Trophoblast cell (in vitro differentiated cells and primary cell): ENCODE measurements around the gene GDPD5.

ENCODE experiments used
- DNase-seq, 2 donors: peaks; one replicate each; pipeline ENCODE4 v3.0.0-alpha.2; 2016
- H2AFZ ChIP-seq: 2 replicates; pipeline ENCODE4 v1.6.1; 2013; ENCODE audit warnings: low read length, moderate library complexity, mild to moderate bottlenecking; ENCODE audit not compliant: insufficient read depth, poor library complexity
- H2AK5ac ChIP-seq: 2 replicates; pipeline ENCODE4 v1.6.1; 2013; ENCODE audit warnings: mild to moderate bottlenecking, low read length
- H2BK120ac ChIP-seq: 2 replicates; pipeline ENCODE4 v1.6.1; 2013; ENCODE audit warnings: low read length, mild to moderate bottlenecking, moderate library complexity; ENCODE audit not compliant: insufficient read depth, poor library complexity
- H2BK12ac ChIP-seq: 2 replicates; pipeline ENCODE4 v1.6.1; 2013; ENCODE audit warnings: mild to moderate bottlenecking, low read length, moderate library complexity
- H2BK5ac ChIP-seq: 2 replicates; pipeline ENCODE4 v1.6.1; 2013; ENCODE audit warnings: low read length, low read depth, moderate library complexity, mild to moderate bottlenecking; ENCODE audit not compliant: poor library complexity
- H3K14ac ChIP-seq: 2 replicates; pipeline ENCODE4 v1.6.1; 2013; ENCODE audit warnings: mild to moderate bottlenecking, low read length
- H3K18ac ChIP-seq: 2 replicates; pipeline ENCODE4 v1.6.1; 2013; ENCODE audit warnings: mild to moderate bottlenecking, low read length
- H3K23ac ChIP-seq: 2 replicates; pipeline ENCODE4 v1.6.1; 2013; ENCODE audit warnings: low read length
- H3K27ac ChIP-seq: 2 replicates; pipeline ENCODE4 v1.5.1; 2013; ENCODE audit warnings: low read depth, mild to moderate bottlenecking, inconsistent platforms, low read length, moderate library complexity
- H3K27me3 ChIP-seq: 2 replicates; pipeline ENCODE4 v1.6.1; 2013; ENCODE audit warnings: inconsistent platforms, mild to moderate bottlenecking, low read length, moderate library complexity; ENCODE audit not compliant: insufficient read depth
- H3K36me3 ChIP-seq, 2 experiments: 1 replicate in 1 of 2; 2 replicates in 1 of 2; pipeline ENCODE4 v1.6.1; 2013; ENCODE audit warnings: low read length in 2 of 2, mild to moderate bottlenecking in 2 of 2, moderate library complexity in 1 of 2; ENCODE audit not compliant: insufficient read depth in 2 of 2, control insufficient read depth in 1 of 2
- H3K4ac ChIP-seq: 2 replicates; pipeline ENCODE4 v1.6.1; 2013; ENCODE audit warnings: low read depth, mild to moderate bottlenecking, low read length, moderate library complexity
- H3K4me1 ChIP-seq, 2 experiments: 1 replicate in 1 of 2; 2 replicates in 1 of 2; pipeline ENCODE4 v1.6.1; 2013; ENCODE audit warnings: low read length in 2 of 2, mild to moderate bottlenecking in 2 of 2, moderate library complexity in 1 of 2; ENCODE audit not compliant: insufficient read depth in 2 of 2, control insufficient read depth in 1 of 2
- H3K4me2 ChIP-seq: 2 replicates; pipeline ENCODE4 v1.6.1; 2013; ENCODE audit warnings: inconsistent platforms, mild to moderate bottlenecking, low read length, moderate library complexity
- H3K4me3 ChIP-seq: 2 replicates; pipeline ENCODE4 v1.5.1; 2013; ENCODE audit warnings: mild to moderate bottlenecking, low read depth, low read length, inconsistent platforms
- H3K79me1 ChIP-seq: one replicate; pipeline ENCODE4 v1.6.1; 2013; ENCODE audit warnings: low read length
- H3K79me2 ChIP-seq: 2 replicates; pipeline ENCODE4 v1.6.1; 2013; ENCODE audit warnings: low read length, mild to moderate bottlenecking; ENCODE audit not compliant: control insufficient read depth, insufficient read depth, poor library complexity
- H3K9ac ChIP-seq: 2 replicates; pipeline ENCODE4 v1.6.1; 2013; ENCODE audit warnings: mild to moderate bottlenecking, low read length
- H3K9me3 ChIP-seq: 2 replicates; pipeline ENCODE4 v1.6.1; 2013; ENCODE audit warnings: low read depth, mild to moderate bottlenecking, control low read depth, inconsistent platforms, low read length; ENCODE audit not compliant: insufficient read depth
- H4K12ac ChIP-seq: 2 replicates; pipeline ENCODE4 v1.6.1; 2013; ENCODE audit warnings: low read depth, mild to moderate bottlenecking, low read length, moderate library complexity
- H4K8ac ChIP-seq: 2 replicates; pipeline ENCODE4 v1.6.1; 2013; ENCODE audit warnings: low read depth, mild to moderate bottlenecking, low read length, moderate library complexity
- H4K91ac ChIP-seq: one replicate; pipeline ENCODE4 v1.6.1; 2013; ENCODE audit warnings: low read depth, mild to moderate bottlenecking, low read length, moderate library complexity
- WGBS: extraction: QIAGEN DNeasy Blood & Tissue Kit; methylation state at CpG from one replicate; pipeline ENCODE4 v1.1.7; 2013; ENCODE audit warnings: missing lambda C conversion rate; ENCODE audit not compliant: insufficient read length, insufficient coverage; ENCODE audit errors: extremely low coverage; 5-methylcytosine and 5-hydroxymethylcytosine counted together

GDPD5 gene

GRCh38 chr11:75445315-75445953 lies 80.3 kb downstream of the GDPD5 start:
- no CpG with 5 or more reads among the region's 6 CpGs for WGBS
- Histone ChIP-seq H3K79me2 (no peaks in the 10 kb centered on the region), H4K12ac (no peak overlapping the region), H3K18ac (no peak overlapping the region), H3K4ac (no peak overlapping the region), H3K4me3 (no peak overlapping the region), H2BK120ac (no peak overlapping the region), H3K14ac (no peak overlapping the region), H3K36me3 (no peaks in the 10 kb centered on the region), H3K4me2 (no peak overlapping the region), H2AK5ac (no peak overlapping the region), H3K23ac (no peak overlapping the region), H2BK12ac (no peak overlapping the region), H3K9me3 (no peaks in the 10 kb centered on the region), H4K8ac (no peak overlapping the region), H2AFZ (no peak overlapping the region), H3K4me1 (no peaks in the 10 kb centered on the region), H4K91ac (no peak overlapping the region), H3K27me3 (no peaks in the 10 kb centered on the region), H3K27ac (no peak overlapping the region), H2BK5ac (no peak overlapping the region), H3K9ac (no peak overlapping the region), H3K79me1 (no peaks in the 10 kb centered on the region)
- peak; percentile 40 to 78 for DNase-seq

DNA sequence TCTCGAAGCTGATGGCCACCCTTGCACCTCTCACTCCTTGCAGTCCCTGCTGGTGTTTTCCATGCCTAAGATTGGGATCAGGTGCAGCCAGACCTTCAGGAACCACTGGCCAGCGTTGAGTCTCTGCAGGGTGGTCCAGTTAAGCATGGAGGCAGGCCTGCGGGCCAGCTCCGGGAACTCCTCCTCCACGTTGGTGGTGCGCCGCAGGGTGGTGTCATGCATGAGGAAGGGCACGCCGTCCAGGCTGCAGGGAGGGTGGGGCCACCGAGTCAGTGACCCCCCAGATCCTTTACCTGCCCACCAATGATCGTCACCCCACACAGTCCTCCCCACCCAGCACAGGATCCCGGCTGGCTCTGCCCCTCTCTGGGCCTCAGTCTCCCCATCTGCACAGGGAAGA lies 82.7 kb downstream of the GDPD5 start:
- no peak overlapping the region for H3K23ac ChIP-seq
- H3K36me3 ChIP-seq: no peaks in the 10 kb centered on the region
- no peak overlapping the region for H3K4ac ChIP-seq
- no CpG with 5 or more reads among the region's 12 CpGs for whole genome bisulfite sequencing
- H3K18ac ChIP-seq: no peak overlapping the region
- no peak overlapping the region for H3K14ac ChIP-seq
- H3K79me2 ChIP-seq: no peaks in the 10 kb centered on the region
- no peak overlapping the region for H2BK12ac ChIP-seq
- no peak overlapping the region for H3K9ac ChIP-seq
- H3K4me1 ChIP-seq: no peaks in the 10 kb centered on the region
- H3K27me3 ChIP-seq: no peaks in the 10 kb centered on the region
- H2AK5ac ChIP-seq: no peak overlapping the region
- no peak overlapping the region for H2AFZ ChIP-seq
- no peak for DNase-seq
- H3K9me3 ChIP-seq: no peaks in the 10 kb centered on the region
- H4K8ac ChIP-seq: no peak overlapping the region
- H3K4me2 ChIP-seq: no peak overlapping the region
- no peak overlapping the region for H4K12ac ChIP-seq
- no peak overlapping the region for H3K27ac ChIP-seq
- H4K91ac ChIP-seq: no peak overlapping the region
- H2BK5ac ChIP-seq: no peak overlapping the region
- no peak overlapping the region for H2BK120ac ChIP-seq
- no peak overlapping the region for H3K4me3 ChIP-seq
- no peaks in the 10 kb centered on the region for H3K79me1 ChIP-seq

DNA sequence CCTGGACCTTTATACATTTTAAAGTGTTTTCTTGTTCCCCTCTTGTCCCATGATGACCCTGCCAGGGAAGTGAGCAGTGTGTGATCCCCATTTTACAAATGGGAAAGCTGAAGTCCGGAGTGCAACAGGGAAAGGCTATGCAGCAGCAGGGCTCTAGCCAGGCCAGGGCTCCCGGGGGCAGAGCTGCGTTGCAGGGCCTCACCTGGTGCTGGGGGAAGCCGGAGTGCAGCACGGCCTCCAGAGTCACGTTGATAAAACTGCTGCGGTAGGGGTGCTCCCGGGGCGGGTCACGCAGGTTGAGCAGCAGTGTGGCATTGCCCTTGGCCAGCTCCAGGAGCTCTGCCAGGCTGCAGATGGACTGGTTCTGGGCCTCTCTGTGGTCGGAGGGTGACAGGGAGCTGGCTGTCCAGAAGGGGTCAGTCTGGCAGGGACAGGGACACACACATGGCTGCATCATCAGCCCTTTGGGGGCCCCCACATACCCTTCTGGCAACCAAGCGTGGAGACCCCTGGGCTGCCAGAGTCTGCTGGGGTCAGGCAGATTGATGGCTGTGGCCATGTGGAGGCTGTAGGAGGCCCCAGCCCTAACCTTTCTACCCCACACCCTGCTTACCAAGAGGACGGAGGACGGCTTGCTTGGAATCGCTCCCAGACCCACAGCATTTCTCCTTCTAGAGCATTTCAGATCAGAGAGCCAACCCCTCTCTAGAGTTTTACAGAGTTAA lies 83.4 kb downstream of the GDPD5 start:
- no peak overlapping the region for H3K4ac ChIP-seq
- no peak overlapping the region for H2BK120ac ChIP-seq
- H3K79me1 ChIP-seq: no peaks in the 10 kb centered on the region
- no peaks in the 10 kb centered on the region for H3K9me3 ChIP-seq
- no peak overlapping the region for H3K18ac ChIP-seq
- DNase-seq: no peak
- no peak overlapping the region for H4K91ac ChIP-seq
- no peak overlapping the region for H3K27ac ChIP-seq
- no peaks in the 10 kb centered on the region for H3K79me2 ChIP-seq
- H3K4me2 ChIP-seq: no peak overlapping the region
- H2AK5ac ChIP-seq: no peak overlapping the region
- H3K27me3 ChIP-seq: no peaks in the 10 kb centered on the region
- no peaks in the 10 kb centered on the region for H3K36me3 ChIP-seq
- H3K4me1 ChIP-seq: no peaks in the 10 kb centered on the region
- H4K8ac ChIP-seq: no peak overlapping the region
- no peak overlapping the region for H3K23ac ChIP-seq
- H2AFZ ChIP-seq: no peak overlapping the region
- WGBS: no CpG with 5 or more reads among the region's 15 CpGs
- no peak overlapping the region for H2BK12ac ChIP-seq
- H3K14ac ChIP-seq: no peak overlapping the region
- H3K9ac ChIP-seq: no peak overlapping the region
- H4K12ac ChIP-seq: no peak overlapping the region
- no peak overlapping the region for H2BK5ac ChIP-seq
- no peak overlapping the region for H3K4me3 ChIP-seq

DNA sequence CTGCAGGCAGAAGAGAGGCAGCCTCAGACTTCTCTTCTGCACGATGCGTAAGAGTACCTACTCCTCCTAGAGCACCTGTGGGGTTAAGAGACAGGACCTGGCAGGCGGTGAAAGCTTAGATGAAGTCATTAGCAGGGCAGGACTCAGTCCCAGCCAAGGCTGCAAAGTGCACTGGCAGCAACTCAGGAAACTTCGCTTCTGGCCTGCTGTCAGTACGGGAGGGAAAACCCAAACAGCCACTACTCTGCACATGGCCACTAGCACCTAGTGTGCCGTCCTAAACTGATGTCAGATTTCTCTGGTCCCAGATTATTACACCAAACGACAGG lies 84.0 kb downstream of the GDPD5 start:
- no peak overlapping the region for H4K91ac ChIP-seq
- no peaks in the 10 kb centered on the region for H3K4me1 ChIP-seq
- H3K14ac ChIP-seq: no peak overlapping the region
- H3K4me3 ChIP-seq: no peak overlapping the region
- H2BK12ac ChIP-seq: no peak overlapping the region
- no peaks in the 10 kb centered on the region for H3K79me2 ChIP-seq
- no peak overlapping the region for H3K27ac ChIP-seq
- no peak overlapping the region for H2AFZ ChIP-seq
- H3K9me3 ChIP-seq: no peaks in the 10 kb centered on the region
- H3K18ac ChIP-seq: no peak overlapping the region
- H2AK5ac ChIP-seq: no peak overlapping the region
- H3K9ac ChIP-seq: no peak overlapping the region
- H3K79me1 ChIP-seq: no peaks in the 10 kb centered on the region
- WGBS: no CpG with 5 or more reads among the region's 7 CpGs
- H4K12ac ChIP-seq: no peak overlapping the region
- no peaks in the 10 kb centered on the region for H3K27me3 ChIP-seq
- no peak overlapping the region for H3K4ac ChIP-seq
- no peak for DNase-seq
- no peak overlapping the region for H3K4me2 ChIP-seq
- H2BK120ac ChIP-seq: no peak overlapping the region
- H4K8ac ChIP-seq: no peak overlapping the region
- H2BK5ac ChIP-seq: no peak overlapping the region
- H3K23ac ChIP-seq: no peak overlapping the region
- no peaks in the 10 kb centered on the region for H3K36me3 ChIP-seq
